Measurements from ENCODE around the gene ST3GAL6. TPM values are rescaled to one million over a fixed set of nuclear protein-coding genes. Genes with fewer than 3 reads are reported as not detected.

The ST3GAL6 gene
- total and polyA plus RNA-seq, 2 of the 8 experiments (the other 6 are each of a cell fraction or from before 2014, with no cell fraction given): 3.3 to 6.1 TPM

DNA sequence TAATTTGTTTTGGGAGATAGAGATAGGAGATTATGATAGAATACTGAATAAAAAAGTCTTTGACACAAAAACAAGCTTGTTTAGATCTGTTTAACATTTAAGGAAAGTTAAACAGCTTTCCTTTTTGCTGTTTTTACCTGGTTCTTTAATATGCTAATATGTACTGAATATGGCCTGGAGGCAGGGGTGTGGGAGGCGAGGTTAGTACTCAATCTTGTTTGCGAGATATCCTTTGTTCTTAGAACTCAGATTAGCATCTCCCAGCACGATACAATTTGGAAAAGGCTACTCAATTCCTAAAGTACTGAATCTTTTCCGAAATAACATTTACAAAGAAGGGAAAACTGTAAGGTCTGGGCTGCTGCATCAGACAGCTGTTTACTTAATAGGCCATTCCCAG is 40.8 kb upstream of the ST3GAL6 start (continued):
- TF ChIP-seq, protein P1, sequence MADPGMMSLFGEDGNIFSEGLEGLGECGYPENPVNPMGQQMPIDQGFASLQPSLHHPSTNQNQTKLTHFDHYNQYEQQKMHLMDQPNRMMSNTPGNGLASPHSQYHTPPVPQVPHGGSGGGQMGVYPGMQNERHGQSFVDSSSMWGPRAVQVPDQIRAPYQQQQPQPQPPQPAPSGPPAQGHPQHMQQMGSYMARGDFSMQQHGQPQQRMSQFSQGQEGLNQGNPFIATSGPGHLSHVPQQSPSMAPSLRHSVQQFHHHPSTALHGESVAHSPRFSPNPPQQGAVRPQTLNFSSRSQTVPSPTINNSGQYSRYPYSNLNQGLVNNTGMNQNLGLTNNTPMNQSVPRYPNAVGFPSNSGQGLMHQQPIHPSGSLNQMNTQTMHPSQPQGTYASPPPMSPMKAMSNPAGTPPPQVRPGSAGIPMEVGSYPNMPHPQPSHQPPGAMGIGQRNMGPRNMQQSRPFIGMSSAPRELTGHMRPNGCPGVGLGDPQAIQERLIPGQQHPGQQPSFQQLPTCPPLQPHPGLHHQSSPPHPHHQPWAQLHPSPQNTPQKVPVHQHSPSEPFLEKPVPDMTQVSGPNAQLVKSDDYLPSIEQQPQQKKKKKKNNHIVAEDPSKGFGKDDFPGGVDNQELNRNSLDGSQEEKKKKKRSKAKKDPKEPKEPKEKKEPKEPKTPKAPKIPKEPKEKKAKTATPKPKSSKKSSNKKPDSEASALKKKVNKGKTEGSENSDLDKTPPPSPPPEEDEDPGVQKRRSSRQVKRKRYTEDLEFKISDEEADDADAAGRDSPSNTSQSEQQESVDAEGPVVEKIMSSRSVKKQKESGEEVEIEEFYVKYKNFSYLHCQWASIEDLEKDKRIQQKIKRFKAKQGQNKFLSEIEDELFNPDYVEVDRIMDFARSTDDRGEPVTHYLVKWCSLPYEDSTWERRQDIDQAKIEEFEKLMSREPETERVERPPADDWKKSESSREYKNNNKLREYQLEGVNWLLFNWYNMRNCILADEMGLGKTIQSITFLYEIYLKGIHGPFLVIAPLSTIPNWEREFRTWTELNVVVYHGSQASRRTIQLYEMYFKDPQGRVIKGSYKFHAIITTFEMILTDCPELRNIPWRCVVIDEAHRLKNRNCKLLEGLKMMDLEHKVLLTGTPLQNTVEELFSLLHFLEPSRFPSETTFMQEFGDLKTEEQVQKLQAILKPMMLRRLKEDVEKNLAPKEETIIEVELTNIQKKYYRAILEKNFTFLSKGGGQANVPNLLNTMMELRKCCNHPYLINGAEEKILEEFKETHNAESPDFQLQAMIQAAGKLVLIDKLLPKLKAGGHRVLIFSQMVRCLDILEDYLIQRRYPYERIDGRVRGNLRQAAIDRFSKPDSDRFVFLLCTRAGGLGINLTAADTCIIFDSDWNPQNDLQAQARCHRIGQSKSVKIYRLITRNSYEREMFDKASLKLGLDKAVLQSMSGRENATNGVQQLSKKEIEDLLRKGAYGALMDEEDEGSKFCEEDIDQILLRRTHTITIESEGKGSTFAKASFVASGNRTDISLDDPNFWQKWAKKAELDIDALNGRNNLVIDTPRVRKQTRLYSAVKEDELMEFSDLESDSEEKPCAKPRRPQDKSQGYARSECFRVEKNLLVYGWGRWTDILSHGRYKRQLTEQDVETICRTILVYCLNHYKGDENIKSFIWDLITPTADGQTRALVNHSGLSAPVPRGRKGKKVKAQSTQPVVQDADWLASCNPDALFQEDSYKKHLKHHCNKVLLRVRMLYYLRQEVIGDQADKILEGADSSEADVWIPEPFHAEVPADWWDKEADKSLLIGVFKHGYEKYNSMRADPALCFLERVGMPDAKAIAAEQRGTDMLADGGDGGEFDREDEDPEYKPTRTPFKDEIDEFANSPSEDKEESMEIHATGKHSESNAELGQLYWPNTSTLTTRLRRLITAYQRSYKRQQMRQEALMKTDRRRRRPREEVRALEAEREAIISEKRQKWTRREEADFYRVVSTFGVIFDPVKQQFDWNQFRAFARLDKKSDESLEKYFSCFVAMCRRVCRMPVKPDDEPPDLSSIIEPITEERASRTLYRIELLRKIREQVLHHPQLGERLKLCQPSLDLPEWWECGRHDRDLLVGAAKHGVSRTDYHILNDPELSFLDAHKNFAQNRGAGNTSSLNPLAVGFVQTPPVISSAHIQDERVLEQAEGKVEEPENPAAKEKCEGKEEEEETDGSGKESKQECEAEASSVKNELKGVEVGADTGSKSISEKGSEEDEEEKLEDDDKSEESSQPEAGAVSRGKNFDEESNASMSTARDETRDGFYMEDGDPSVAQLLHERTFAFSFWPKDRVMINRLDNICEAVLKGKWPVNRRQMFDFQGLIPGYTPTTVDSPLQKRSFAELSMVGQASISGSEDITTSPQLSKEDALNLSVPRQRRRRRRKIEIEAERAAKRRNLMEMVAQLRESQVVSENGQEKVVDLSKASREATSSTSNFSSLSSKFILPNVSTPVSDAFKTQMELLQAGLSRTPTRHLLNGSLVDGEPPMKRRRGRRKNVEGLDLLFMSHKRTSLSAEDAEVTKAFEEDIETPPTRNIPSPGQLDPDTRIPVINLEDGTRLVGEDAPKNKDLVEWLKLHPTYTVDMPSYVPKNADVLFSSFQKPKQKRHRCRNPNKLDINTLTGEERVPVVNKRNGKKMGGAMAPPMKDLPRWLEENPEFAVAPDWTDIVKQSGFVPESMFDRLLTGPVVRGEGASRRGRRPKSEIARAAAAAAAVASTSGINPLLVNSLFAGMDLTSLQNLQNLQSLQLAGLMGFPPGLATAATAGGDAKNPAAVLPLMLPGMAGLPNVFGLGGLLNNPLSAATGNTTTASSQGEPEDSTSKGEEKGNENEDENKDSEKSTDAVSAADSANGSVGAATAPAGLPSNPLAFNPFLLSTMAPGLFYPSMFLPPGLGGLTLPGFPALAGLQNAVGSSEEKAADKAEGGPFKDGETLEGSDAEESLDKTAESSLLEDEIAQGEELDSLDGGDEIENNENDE (IDR thresholded peaks at IDR 0.05; ENCODE audit: insufficient replicate concordance, low read length): peak; percentile 76
- TF ChIP-seq, protein P2, sequence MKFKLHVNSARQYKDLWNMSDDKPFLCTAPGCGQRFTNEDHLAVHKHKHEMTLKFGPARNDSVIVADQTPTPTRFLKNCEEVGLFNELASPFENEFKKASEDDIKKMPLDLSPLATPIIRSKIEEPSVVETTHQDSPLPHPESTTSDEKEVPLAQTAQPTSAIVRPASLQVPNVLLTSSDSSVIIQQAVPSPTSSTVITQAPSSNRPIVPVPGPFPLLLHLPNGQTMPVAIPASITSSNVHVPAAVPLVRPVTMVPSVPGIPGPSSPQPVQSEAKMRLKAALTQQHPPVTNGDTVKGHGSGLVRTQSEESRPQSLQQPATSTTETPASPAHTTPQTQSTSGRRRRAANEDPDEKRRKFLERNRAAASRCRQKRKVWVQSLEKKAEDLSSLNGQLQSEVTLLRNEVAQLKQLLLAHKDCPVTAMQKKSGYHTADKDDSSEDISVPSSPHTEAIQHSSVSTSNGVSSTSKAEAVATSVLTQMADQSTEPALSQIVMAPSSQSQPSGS (IDR thresholded peaks at IDR 0.05; ENCODE audit: low read length): no peak
- no peak for TF ChIP-seq NANOG (IDR thresholded peaks at IDR 0.05; ENCODE audit: insufficient read depth, low read depth, low read length, poor library complexity, severe bottlenecking)
